ENCODE measurements around the gene IFT25.
"Not testable (repeated sequence)": the region's sequence is repeated elsewhere in the genome, so short reads cannot be mapped to it uniquely, and the experiment has no call there.

IFT25 gene

DNA sequence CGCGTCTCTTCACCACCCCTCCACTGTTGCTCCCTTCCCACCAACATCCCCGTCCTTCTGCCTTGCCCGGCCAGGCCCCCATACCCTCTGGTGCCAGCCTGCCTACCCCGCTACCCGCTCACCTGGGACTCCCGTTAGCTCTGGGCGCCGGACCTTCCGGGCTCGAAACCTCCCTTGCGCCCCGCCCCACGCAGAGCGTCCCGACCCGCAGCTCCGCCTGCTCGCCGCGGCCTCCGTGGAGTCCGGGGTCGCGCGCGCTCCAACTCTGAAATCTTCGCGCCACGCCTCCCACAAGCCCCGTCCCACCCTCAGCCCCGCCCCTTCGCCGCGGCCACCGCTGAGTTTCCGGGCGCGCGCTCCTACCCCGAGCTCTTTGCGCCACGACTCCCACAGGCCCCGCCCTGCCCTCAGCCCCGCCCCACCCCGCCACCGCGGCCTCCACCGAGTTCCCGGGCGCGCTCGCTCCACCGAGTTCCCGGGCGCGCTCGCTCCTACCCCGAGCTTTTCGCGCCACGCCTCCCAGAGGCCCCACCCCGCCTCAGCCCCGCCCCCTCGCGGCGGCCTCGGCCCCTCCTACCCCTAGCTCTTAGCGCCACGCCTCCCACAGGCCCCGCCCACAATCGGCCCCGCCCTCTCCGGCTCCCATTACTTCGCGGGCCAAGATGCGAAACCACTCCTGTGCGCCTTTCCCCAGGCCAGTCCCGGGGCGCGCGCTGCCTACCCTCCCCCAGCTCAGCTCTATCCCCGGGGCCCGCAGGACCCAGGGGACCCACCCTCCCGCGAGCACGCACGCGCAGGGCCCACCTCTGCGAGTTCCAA lies at the start of gene IFT25:
IFT25 (minus strand) TSS at position 267 of the 819 bp plus-strand sequence. CDS start 5,617 bp downstream, outside the sequence.
- DNase-seq = peak; percentile 88 to 95

- DNase-seq = not testable (repeated sequence)
These were observed 49.0 kb upstream of the IFT25 start for GRCh38 chr1:53994516-53994915.

DNA sequence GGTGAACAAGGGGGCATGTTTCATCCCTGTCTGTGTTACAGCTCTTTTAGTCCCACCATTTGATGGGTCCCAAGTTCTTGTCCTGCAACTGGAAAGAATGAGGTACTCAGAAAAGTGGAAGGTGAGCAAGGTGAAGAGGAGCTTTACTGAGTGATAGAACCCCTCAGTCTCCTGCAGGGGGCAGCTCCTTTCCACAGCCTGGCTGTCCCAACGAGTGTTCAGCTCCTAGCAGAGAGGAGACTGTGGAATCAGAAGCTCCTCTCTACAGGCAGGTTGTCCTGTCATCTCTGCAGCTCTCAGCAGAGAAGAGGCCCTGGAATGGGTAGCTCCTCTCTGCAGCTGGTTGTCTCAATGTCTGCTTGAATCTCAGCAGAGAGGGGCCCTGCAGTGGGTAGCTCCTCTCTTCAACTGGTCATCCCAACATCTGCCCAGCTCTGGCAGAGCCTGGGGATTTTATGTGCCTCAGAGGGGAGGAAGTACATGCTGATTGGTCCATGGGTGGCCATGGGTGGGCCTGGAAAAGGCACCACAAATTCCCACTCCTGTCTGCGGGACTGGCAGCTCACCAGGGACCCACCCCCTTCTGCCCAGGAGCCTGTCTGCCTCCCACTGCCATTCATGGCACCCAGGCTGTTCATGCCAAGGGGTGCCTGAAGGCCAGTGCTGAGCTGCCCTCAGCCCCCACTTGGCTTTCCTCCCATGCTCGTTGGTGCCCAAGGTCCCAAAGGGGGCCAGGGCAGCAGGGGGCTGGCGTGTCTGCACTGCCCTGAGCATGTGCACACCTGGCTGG lies 46.8 kb upstream of the IFT25 start:
- DNase-seq = peak in 1 of 2 experiments; percentile 7

DNA sequence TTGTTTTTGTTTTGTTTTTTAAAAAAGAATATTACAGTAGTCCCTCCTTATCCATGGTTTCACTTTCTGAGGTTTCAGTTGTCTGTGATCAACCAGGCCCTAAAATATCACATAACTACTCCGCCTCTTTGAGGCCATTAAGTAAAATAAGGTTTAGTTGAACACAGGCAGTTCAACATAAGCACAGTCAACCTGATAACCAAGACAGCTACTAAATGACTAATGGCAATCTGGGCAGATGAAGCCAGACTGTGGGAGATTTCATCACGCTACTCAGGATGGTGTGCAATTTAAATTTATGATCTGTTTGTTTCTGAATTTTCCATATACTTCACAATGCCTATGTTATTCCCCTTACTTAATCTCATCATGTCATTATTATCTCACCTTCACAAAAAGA lies 42.4 kb upstream of the IFT25 start:
- DNase-seq = no peak

- DNase-seq = no peak
These were observed 41.0 kb upstream of the IFT25 start for GRCh38 chr1:53986458-53986857.

- DNase-seq = no peak
These were observed 39.2 kb upstream of the IFT25 start for GRCh38 chr1:53984726-53985125.

DNA sequence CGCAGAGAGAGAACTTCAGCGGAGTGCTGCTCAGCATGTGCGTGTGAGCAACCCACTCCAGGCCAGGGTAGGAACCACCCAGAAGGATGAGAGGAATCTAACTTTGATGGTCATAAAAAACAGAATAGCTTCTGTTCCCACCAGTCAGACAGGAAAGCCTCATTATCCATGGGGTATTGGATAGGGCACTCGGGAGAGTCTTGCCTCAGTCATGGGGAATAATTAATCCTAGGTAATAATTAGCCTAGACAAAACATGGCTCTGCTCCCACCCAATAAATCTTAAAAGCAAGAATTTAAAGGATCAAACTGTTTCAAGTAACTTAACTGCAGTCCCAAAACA lies 37.2 kb upstream of the IFT25 start:
- DNase-seq = no peak

- DNase-seq = no peak
These were observed 36.7 kb upstream of the IFT25 start for GRCh38 chr1:53982034-53982762.

DNA sequence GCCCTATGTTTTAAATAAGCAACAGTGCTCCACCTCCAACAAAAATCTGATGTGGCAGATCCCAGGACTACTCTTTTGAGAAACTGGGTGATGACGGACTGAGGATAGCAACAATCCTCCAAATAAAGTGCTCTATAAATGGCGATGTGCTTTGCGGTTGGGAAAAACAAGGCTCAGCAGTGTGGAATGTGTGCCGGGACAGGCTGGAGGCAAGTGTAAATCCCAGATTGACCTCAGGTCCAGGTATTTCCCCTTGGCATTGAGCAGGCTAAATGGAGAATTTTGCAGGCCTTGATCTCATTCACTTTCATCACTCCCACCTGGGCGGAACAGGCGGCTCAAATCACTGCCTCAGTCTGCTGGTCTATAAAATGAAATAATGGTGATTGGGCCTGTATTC lies 35.7 kb upstream of the IFT25 start:
- no peak for DNase-seq

DNA sequence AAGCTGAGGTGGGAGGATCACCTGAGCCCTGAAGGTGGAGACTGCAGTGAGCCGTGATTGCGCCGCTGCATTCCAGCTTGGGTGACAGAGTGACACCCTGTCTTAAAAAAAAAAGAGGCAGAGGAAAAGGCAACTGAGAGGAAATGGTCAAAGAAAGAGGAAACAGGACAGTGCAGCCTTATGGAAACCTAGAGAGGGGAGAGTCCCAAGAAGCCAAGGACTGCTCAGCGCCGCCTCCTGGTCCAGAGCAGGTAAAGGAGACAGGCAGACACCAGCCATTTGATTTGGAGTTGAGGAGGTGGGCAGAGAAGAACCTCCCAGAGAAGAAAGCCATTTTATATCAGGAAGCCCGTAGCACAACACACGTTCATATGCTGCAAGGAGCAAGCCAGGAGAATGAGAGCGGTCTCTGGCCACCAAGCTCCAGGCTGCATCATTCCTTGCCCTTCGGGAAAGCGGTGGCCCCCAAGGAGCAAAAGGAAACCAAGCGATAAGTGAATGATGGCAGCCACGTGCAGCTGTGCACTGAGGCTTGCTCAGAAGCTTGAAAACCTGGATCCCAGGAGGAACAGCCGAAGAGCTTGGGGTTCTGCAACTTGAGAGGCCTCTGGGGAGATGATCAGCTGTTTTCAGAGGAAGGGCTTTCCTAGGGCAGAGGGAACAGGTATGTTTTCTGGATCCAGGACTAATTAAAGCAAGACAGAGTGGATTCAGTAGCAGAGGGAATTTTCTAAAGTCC lies 34.4 kb upstream of the IFT25 start:
- peak in 1 of 2 experiments; percentile 47 for DNase-seq

- DNase-seq = no peak
These were observed 30.4 kb upstream of the IFT25 start for GRCh38 chr1:53975861-53976260.

DNA sequence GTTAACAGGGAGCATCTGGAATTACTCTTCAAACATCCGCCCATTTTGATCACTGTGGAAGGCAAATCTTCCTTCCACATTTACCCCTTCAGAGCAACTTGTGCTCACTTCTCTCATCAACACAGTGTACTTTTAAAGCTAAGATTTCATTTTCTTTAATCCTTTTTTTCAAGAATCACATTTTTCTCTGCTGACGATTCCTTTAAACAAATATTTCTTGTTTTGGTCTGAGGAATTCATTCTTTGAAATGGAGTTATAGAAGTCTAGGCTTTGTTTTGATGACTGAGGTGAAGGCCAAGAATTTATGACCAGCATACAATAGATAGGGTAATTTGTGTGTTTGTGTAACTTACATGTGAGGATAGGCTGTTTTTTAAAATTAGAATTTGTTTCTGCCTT lies 26.2 kb upstream of the IFT25 start:
- no peak for DNase-seq

DNA sequence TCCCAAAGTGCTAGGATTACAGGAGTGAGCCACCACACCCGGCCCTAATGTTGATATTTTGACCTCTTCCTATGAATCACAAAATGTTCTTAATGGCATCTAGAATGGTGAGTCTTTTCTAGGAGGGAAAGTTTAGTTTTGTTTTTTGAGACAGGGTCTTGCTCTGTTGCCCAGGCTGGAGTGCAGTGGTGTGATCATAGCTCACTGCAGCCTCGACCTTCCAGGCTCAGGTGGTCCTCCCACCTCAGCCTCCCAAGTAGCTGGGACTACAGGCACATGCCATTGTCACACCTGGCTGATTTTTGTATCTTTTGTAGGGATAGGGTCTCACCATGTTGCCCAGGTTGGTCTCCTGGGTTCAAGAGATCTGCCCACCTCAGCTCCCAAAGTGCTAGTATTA lies 23.8 kb upstream of the IFT25 start:
- not testable (repeated sequence) for DNase-seq

DNA sequence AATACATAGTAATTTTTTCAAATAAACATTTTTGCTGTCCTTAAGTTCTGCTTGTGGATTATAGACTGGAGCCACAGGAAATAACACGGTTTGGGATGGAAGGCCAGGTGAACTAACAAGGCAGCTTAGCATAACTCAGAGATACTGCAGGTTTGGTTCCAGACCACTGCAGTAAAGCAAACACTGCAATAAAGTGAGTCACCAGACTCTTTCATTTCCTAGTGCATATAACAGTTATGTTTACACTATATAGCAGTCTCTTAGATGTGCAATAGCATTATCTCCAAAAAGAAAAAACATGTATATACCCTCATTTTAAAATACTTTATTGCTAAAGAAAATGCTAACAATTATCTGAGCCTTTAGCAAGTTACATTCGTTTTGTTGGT lies 22.6 kb upstream of the IFT25 start:
- DNase-seq = no peak

- DNase-seq = peak; percentile 52 to 86
These were observed 22.1 kb upstream of the IFT25 start for GRCh38 chr1:53967409-53968124.

DNA sequence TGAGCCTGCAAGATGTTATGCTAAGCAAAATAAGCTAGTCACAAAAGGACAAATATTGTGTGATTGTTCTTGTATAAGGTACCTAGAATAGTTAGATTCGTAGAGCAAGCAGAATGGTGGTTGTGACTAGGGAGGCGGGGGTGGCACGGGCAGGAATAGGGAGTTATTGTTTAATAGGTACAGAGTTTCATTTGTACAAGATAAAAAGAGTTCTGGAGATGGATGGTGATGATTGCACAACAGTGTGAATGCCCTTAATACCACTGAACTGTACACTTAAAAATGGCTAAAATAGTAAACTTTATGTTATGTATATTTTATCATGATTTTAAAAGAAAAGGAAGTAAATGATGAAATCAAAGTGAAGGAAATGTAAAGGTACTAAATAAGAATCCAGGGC lies 21.3 kb upstream of the IFT25 start:
- no peak for DNase-seq

DNA sequence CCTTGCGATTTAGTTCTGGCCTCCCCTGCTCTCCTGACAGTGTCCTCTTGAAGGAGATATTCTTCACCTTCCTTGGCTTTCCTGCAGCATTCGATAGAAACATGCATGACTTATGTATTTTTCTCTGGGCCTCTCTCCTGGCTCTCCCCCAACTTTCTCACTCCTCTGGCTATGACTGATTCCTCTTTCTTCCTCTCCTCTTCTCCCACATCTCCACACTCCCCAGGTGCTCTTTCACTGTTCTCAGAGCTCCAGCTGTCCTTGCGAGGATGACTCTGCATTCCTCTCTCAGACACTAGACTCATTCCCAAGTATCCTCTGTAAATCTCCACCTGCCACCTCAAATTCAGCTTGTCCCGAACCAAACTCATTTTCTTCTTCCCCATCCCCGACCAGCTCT lies 18.6 kb upstream of the IFT25 start:
- no peak for DNase-seq

DNA sequence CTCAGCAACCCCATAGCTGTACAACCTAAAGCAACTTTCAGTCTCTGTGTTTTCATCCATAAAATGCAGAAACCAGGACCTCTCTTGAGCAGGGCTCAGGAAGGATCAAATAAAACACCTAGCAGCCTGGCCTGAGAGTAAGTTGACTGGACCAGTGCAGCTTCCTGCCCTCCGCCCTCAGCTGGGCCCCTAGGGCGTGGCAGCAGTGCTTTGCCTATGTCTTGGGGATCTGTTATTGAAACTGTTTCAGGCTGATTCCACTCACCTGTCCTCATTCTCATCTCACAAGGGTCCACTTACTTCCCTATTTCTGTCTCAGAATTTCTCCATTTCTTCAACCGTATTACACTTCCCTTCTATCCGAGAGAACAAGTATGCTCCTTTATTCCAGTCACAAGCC lies 18.0 kb upstream of the IFT25 start:
- DNase-seq = no peak

GRCh38 chr1:53962395-53962794 lies 16.9 kb upstream of the IFT25 start:
- DNase-seq = no peak

- peak in 1 of 2 experiments; percentile 27 for DNase-seq
These were observed 14.3 kb upstream of the IFT25 start for GRCh38 chr1:53959664-53960250.

DNA sequence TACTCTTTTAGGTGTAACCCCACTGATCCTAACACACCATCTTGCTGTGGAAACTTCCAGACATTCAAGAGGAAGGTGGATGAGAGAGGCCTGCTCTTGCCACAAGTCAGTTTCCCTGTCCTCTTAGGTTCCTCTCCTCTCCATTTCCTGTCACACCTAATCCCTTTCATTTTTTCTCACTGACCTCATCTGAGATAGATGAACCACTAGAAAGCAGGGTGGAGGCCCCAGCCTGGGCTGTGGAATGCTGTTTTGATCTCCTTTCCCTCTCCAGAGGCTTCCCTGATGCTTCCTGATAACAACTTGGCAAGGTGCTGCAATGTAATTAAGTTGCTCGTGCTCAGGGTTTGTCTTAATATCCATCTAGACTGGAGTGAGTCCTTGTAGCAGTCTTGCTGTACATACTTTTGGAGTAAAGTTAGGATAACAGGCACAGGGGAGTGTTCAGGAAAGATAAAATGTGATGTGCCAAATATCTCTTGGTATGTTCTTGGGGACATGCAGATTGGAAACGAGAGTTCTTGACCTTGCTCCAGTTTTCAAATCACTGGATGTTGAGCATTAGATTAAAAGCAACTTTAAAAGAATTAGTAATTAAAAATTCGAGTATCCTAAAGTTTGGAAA lies 11.8 kb upstream of the IFT25 start:
- peak in 1 of 2 experiments; percentile 39 for DNase-seq
